HEK293 (cell line): ENCODE data around the gene PACS1.

ENCODE experiments used
- ATF2 ChIP-seq: fragments of 450-650 bp; formaldehyde crosslinking; IDR thresholded peaks from 2 replicates; pipeline ENCODE4 v1.5.1; 2016; ENCODE audit warnings: missing biosample characterization, missing genetic modification characterization, low read depth
- BCL11B ChIP-seq: fragments of 450-650 bp; formaldehyde crosslinking; IDR thresholded peaks from 2 replicates; pipeline ENCODE4 v1.5.1; 2016; ENCODE audit warnings: low read depth, missing biosample characterization, missing genetic modification characterization
- CTCF ChIP-seq: fragments of 450-650 bp; formaldehyde crosslinking; IDR thresholded peaks from 2 replicates; pipeline ENCODE4 v1.5.1; 2016; ENCODE audit warnings: missing biosample characterization, missing genetic modification characterization
- PATZ1 ChIP-seq: fragments of 450-650 bp; formaldehyde crosslinking; IDR thresholded peaks from 2 replicates; pipeline ENCODE4 v1.5.1; 2016; ENCODE audit warnings: missing biosample characterization, missing genetic modification characterization
- ZBTB49 ChIP-seq: fragments of 450-650 bp; formaldehyde crosslinking; IDR thresholded peaks from 2 replicates; pipeline ENCODE4 v1.5.1; 2016; ENCODE audit warnings: missing biosample characterization, missing genetic modification characterization, low read depth
- ZNF274 ChIP-seq, 2 experiments: fragments of 200-500 bp in 1 of 2; fragments of 450-650 bp in 1 of 2; sonication (Bioruptor generic) in 1 of 2; formaldehyde crosslinking in 1 of 2; IDR thresholded peaks; 2 replicates each; pipeline versions ENCODE4 v1.5.1 to v1.6.1; 2014 to 2016; ENCODE audit warnings: borderline replicate concordance in 1 of 2, inconsistent platforms in 1 of 2, low read length in 1 of 2, missing biosample characterization in 1 of 2, missing genetic modification characterization in 1 of 2
- ZNF416 ChIP-seq: fragments of 450-650 bp; formaldehyde crosslinking; IDR thresholded peaks from 2 replicates; pipeline ENCODE4 v1.5.1; 2016; ENCODE audit warnings: missing biosample characterization, missing genetic modification characterization
- ZNF513 ChIP-seq: fragments of 450-650 bp; IDR thresholded peaks from 2 replicates; pipeline ENCODE4 v1.5.1; 2018; ENCODE audit warnings: missing biosample characterization, missing genetic modification characterization
- ZNF521 ChIP-seq: fragments of 450-650 bp; formaldehyde crosslinking; IDR thresholded peaks from 2 replicates; pipeline ENCODE4 v1.5.1; 2017; ENCODE audit warnings: missing biosample characterization, mild to moderate bottlenecking, missing genetic modification characterization
- ZNF571 ChIP-seq: fragments of 450-650 bp; formaldehyde crosslinking; IDR thresholded peaks from 2 replicates; pipeline ENCODE4 v1.5.0; 2017; ENCODE audit warnings: missing biosample characterization, missing genetic modification characterization
- ZNF580 ChIP-seq: fragments of 450-650 bp; formaldehyde crosslinking; IDR thresholded peaks from 2 replicates; pipeline ENCODE4 v1.5.1; 2016; ENCODE audit warnings: missing biosample characterization, missing genetic modification characterization

GRCh38 chr11:66293352-66293751 is 223.3 kb downstream of the PACS1 start:
- TF ChIP-seq ATF2 (no peak), ZNF416 (tag by site-specific recombination) (no peak), CTCF (tag by site-specific recombination) (no peak), PATZ1 (no peak), ZNF274 (IDR thresholded peaks at IDR 0.05; ENCODE audit: low read length) (no peak), ZNF274 (tag by site-specific recombination; IDR thresholded peaks at IDR 0.05; ENCODE audit: borderline replicate concordance) (no peak), ZNF521 (no peak), ZNF571 (tag by site-specific recombination) (no peak), ZBTB49 (no peak), BCL11B (tag by site-specific recombination) (no peak), ZNF580 (tag by site-specific recombination) (no peak), ZNF513 (tag by site-specific recombination) (no peak)
